Adrenal gland (tissue), 5 donors: ENCODE data around the gene BRSK1.

Source experiments
- CTCF ChIP-seq, 6 experiments: fragments of 450-650 bp in 4 of 6; fragments of 200-600 bp in 2 of 6; sonication (generic) in 1 of 6; IDR thresholded peaks; 1 replicate in 5 of 6; 2 replicates in 1 of 6; pipeline versions ENCODE4 v1.5.1 to v1.8.0; 2016 to 2021; ENCODE audit warnings: antibody characterized with exemption in 6 of 6, mild to moderate bottlenecking in 2 of 6, moderate library complexity in 1 of 6
- POLR2A ChIP-seq, 2 donors: fragments of 450-650 bp; IDR thresholded peaks; one replicate each; pipeline ENCODE4 v1.6.1; 2017; ENCODE audit warnings: antibody characterized with exemption in 2 of 2, mild to moderate bottlenecking in 2 of 2, moderate library complexity in 1 of 2
- donor health status: DM: no; HTN: no; CAD: no.

- TF ChIP-seq CTCF (IDR thresholded peaks at IDR 0.05) = no peak
- TF ChIP-seq POLR2A (IDR thresholded peaks at IDR 0.05) = no peak
Observed at GRCh38 chr19:55315956-55316525, 32.2 kb downstream of the BRSK1 start.
